ENCODE measurements around the gene SPDYA. TPM values are rescaled to one million over a fixed set of nuclear protein-coding genes. Genes with fewer than 3 reads are reported as not detected.

Gene SPDYA
- total RNA-seq, 1 donor from 2014 or later: 1.3 TPM

- Histone ChIP-seq H3K79me2 (ENCODE audit: insufficient read depth, low read length) (no peaks in the 10 kb centered on the region), H3K9me3 (ENCODE audit: insufficient read depth, low read depth, low read length) (no peaks in the 10 kb centered on the region), H2AFZ (ENCODE audit: low read depth, low read length) (no peak overlapping the region), H3K4me2 (ENCODE audit: low read length) (no peak overlapping the region), H3K36me3 (ENCODE audit: insufficient read depth, low read length) (no peaks in the 10 kb centered on the region), H3K9ac (ENCODE audit: low read length) (no peak overlapping the region), H4K20me1 (ENCODE audit: insufficient read depth, low read length) (no peaks in the 10 kb centered on the region), H3K4me1 (ENCODE audit: insufficient read depth, low read length) (peaks cover 5% of the 10 kb centered on the region), H3K27me3 (ENCODE audit: insufficient read depth, low read length) (no peaks in the 10 kb centered on the region), H3K27ac (ENCODE audit: low read depth, low read length) (no peak overlapping the region), H3K4me3 (ENCODE audit: insufficient read depth, low read depth, low read length) (no peak overlapping the region)
- H3K27ac Mint-ChIP-seq (ENCODE audit: unreplicated experiment): no peak overlapping the region
- H3K9me3 Mint-ChIP-seq (ENCODE audit: unreplicated experiment): no peaks in the 10 kb centered on the region
- TF ChIP-seq, protein P1, sequence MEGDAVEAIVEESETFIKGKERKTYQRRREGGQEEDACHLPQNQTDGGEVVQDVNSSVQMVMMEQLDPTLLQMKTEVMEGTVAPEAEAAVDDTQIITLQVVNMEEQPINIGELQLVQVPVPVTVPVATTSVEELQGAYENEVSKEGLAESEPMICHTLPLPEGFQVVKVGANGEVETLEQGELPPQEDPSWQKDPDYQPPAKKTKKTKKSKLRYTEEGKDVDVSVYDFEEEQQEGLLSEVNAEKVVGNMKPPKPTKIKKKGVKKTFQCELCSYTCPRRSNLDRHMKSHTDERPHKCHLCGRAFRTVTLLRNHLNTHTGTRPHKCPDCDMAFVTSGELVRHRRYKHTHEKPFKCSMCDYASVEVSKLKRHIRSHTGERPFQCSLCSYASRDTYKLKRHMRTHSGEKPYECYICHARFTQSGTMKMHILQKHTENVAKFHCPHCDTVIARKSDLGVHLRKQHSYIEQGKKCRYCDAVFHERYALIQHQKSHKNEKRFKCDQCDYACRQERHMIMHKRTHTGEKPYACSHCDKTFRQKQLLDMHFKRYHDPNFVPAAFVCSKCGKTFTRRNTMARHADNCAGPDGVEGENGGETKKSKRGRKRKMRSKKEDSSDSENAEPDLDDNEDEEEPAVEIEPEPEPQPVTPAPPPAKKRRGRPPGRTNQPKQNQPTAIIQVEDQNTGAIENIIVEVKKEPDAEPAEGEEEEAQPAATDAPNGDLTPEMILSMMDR (IDR thresholded peaks at IDR 0.05; ENCODE audit: insufficient read depth, low read depth, low read length): no peak
- TF ChIP-seq EZH2 (IDR thresholded peaks at IDR 0.05; ENCODE audit: insufficient read depth, low read length): no peak
- FAIRE-seq (no peak), DNase-seq (ENCODE audit: low read depth) (peak; percentile 42)
- H3K36me3 Mint-ChIP-seq (ENCODE audit: low read depth, unreplicated experiment): no peaks in the 10 kb centered on the region
- no peak overlapping the region for H3K4me3 Mint-ChIP-seq (ENCODE audit: unreplicated experiment)
- H3K27me3 Mint-ChIP-seq (ENCODE audit: low read depth, unreplicated experiment): no peaks in the 10 kb centered on the region
- peaks cover 4% of the 10 kb centered on the region for H3K4me1 Mint-ChIP-seq (ENCODE audit: low read depth, unreplicated experiment)
Measured at GRCh38 chr2:28828382-28828781, 17.7 kb downstream of the SPDYA start.

DNA sequence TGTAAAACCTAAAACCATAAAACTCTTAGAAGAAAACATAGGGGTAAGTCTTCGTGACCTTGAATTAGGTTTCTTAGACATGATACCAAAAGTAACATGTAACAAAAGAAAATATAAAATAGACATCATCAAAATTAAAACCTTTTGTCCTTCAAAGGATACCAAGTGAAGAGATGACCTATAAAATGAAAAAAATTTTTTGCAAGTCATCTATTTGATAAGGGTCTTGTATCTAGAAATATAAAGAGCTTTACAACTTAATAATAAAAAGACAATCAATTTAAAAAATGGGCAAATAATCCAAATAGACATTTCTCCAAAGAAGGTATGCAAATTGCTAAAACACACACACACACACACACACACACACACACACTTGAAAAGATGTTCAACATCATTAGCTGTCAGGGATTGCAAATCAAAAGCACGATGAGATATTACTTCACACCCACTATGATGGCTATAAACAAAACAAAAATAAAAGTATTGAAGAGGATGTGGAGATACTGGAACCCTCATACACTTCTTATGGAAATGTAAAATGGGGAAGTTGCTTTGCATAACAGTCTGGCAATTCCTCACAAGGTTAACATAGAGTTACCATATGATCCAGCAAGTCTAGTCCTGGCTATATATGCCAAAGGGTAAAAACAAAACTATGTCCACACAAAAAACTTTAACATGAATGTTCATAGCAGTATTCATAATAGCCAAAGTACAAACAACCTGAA lies 23.3 kb downstream of the SPDYA start:
- Histone ChIP-seq H3K9ac (ENCODE audit: low read length) (no peak overlapping the region), H3K4me3 (ENCODE audit: insufficient read depth, low read depth, low read length) (no peak overlapping the region), H3K9me3 (ENCODE audit: insufficient read depth, low read depth, low read length) (no peaks in the 10 kb centered on the region), H3K4me2 (ENCODE audit: low read length) (no peak overlapping the region), H3K79me2 (ENCODE audit: insufficient read depth, low read length) (no peaks in the 10 kb centered on the region), H4K20me1 (ENCODE audit: insufficient read depth, low read length) (no peaks in the 10 kb centered on the region), H2AFZ (ENCODE audit: low read depth, low read length) (no peak overlapping the region), H3K27me3 (ENCODE audit: insufficient read depth, low read length) (no peaks in the 10 kb centered on the region), H3K4me1 (ENCODE audit: insufficient read depth, low read length) (no peaks in the 10 kb centered on the region), H3K36me3 (ENCODE audit: insufficient read depth, low read length) (no peaks in the 10 kb centered on the region), H3K27ac (ENCODE audit: low read depth, low read length) (no peak overlapping the region)
- H3K36me3 Mint-ChIP-seq (ENCODE audit: low read depth, unreplicated experiment): no peaks in the 10 kb centered on the region
- H3K27ac Mint-ChIP-seq (ENCODE audit: unreplicated experiment): no peak overlapping the region
- peaks cover 3% of the 10 kb centered on the region for H3K4me1 Mint-ChIP-seq (ENCODE audit: low read depth, unreplicated experiment)
- no peak overlapping the region for H3K4me3 Mint-ChIP-seq (ENCODE audit: unreplicated experiment)
- FAIRE-seq (no peak), DNase-seq (ENCODE audit: low read depth) (no peak)
- TF ChIP-seq, protein P1 (IDR thresholded peaks at IDR 0.05; ENCODE audit: insufficient read depth, low read depth, low read length): no peak
- TF ChIP-seq EZH2 (IDR thresholded peaks at IDR 0.05; ENCODE audit: insufficient read depth, low read length): no peak
- no peaks in the 10 kb centered on the region for H3K9me3 Mint-ChIP-seq (ENCODE audit: unreplicated experiment)
- no peaks in the 10 kb centered on the region for H3K27me3 Mint-ChIP-seq (ENCODE audit: low read depth, unreplicated experiment)

DNA sequence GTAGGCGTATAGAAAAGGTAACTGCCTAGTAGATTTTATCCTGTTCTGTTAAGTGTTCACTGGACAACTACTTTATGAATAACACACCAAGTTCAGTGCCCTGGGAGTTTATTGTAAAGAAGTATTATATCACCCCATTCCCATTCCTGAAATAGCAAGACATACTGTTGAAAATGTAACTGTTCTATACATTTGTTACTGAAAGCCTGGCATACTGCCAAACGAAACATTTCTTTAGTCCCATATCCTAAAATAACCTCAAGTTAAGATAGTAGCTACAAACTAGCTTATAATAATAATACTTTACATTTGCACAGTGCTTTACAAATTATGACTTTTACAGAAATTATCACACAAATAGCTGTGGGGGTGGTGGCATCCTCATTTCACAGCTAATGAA lies 25.1 kb downstream of the SPDYA start:
- Histone ChIP-seq H3K36me3 (ENCODE audit: insufficient read depth, low read length) (no peaks in the 10 kb centered on the region), H3K27me3 (ENCODE audit: insufficient read depth, low read length) (no peaks in the 10 kb centered on the region), H3K4me3 (ENCODE audit: insufficient read depth, low read depth, low read length) (no peak overlapping the region), H2AFZ (ENCODE audit: low read depth, low read length) (no peak overlapping the region), H3K27ac (ENCODE audit: low read depth, low read length) (no peak overlapping the region), H3K4me1 (ENCODE audit: insufficient read depth, low read length) (no peaks in the 10 kb centered on the region), H4K20me1 (ENCODE audit: insufficient read depth, low read length) (no peaks in the 10 kb centered on the region), H3K9ac (ENCODE audit: low read length) (no peak overlapping the region), H3K9me3 (ENCODE audit: insufficient read depth, low read depth, low read length) (no peaks in the 10 kb centered on the region), H3K4me2 (ENCODE audit: low read length) (peak overlapping the region; percentile 1), H3K79me2 (ENCODE audit: insufficient read depth, low read length) (no peaks in the 10 kb centered on the region)
- peaks cover 3% of the 10 kb centered on the region for H3K4me1 Mint-ChIP-seq (ENCODE audit: low read depth, unreplicated experiment)
- no peaks in the 10 kb centered on the region for H3K27me3 Mint-ChIP-seq (ENCODE audit: low read depth, unreplicated experiment)
- H3K4me3 Mint-ChIP-seq (ENCODE audit: unreplicated experiment): no peak overlapping the region
- no peaks in the 10 kb centered on the region for H3K36me3 Mint-ChIP-seq (ENCODE audit: low read depth, unreplicated experiment)
- DNase-seq (ENCODE audit: low read depth): no peak
- TF ChIP-seq EZH2 (IDR thresholded peaks at IDR 0.05; ENCODE audit: insufficient read depth, low read length): no peak
- TF ChIP-seq, protein P1 (IDR thresholded peaks at IDR 0.05; ENCODE audit: insufficient read depth, low read depth, low read length): no peak
- no peaks in the 10 kb centered on the region for H3K9me3 Mint-ChIP-seq (ENCODE audit: unreplicated experiment)
- H3K27ac Mint-ChIP-seq (ENCODE audit: unreplicated experiment): no peak overlapping the region
- FAIRE-seq: no peak

Data from astrocyte (in vitro differentiated cells and primary cell).